ENCODE results near the gene NYNRIN.

The NYNRIN gene

GRCh38 chr14:24463017-24463883, 64.4 kb downstream of the NYNRIN start:
- H3K9me3 ChIP-seq (ENCODE audit: control insufficient read depth in 2 of 2, low read length in 2 of 2) = no peaks in the 10 kb centered on the region
- H3K4me3 ChIP-seq (ENCODE audit: low read length in 2 of 2) = no peak overlapping the region
- H3K9ac ChIP-seq (ENCODE audit: low read length in 2 of 2) = no peak overlapping the region
- H3K27ac ChIP-seq (ENCODE audit: low read length) = no peak overlapping the region
- no peaks in the 10 kb centered on the region for H3K27me3 ChIP-seq (ENCODE audit: control insufficient read depth in 1 of 2, insufficient read depth in 2 of 2, low read length in 2 of 2)
- H3K36me3 ChIP-seq (ENCODE audit: control insufficient read depth in 2 of 2, insufficient read depth in 2 of 2, low read length in 2 of 2) = no peaks in the 10 kb centered on the region
- H3K4me1 ChIP-seq (ENCODE audit: control insufficient read depth, insufficient read depth, low read length) = no peaks in the 10 kb centered on the region

- Histone ChIP-seq H3K9me3 (ENCODE audit: control insufficient read depth in 2 of 2, low read length in 2 of 2) (no peaks in the 10 kb centered on the region), H3K9ac (ENCODE audit: low read length in 2 of 2) (no peak overlapping the region), H3K4me1 (ENCODE audit: control insufficient read depth, insufficient read depth, low read length) (no peaks in the 10 kb centered on the region)
Observed at GRCh38 chr14:24463884-24464785, 65.3 kb downstream of the NYNRIN start.

GRCh38 chr14:24465368-24465767, 66.6 kb downstream of the NYNRIN start:
- no peak overlapping the region for H3K9ac ChIP-seq (ENCODE audit: low read length in 2 of 2)
- no peaks in the 10 kb centered on the region for H3K9me3 ChIP-seq (ENCODE audit: control insufficient read depth in 2 of 2, low read length in 2 of 2)
- H3K36me3 ChIP-seq (ENCODE audit: control insufficient read depth in 2 of 2, insufficient read depth in 2 of 2, low read length in 2 of 2) = no peaks in the 10 kb centered on the region
- H3K27me3 ChIP-seq (ENCODE audit: control insufficient read depth in 1 of 2, insufficient read depth in 2 of 2, low read length in 2 of 2) = no peaks in the 10 kb centered on the region
- no peak overlapping the region for H3K4me3 ChIP-seq (ENCODE audit: low read length in 2 of 2)
- no peaks in the 10 kb centered on the region for H3K4me1 ChIP-seq (ENCODE audit: control insufficient read depth, insufficient read depth, low read length)
- no peak overlapping the region for H3K27ac ChIP-seq (ENCODE audit: low read length)

More at GRCh38 chr14:24463884-24464785, 65.3 kb downstream of the NYNRIN start:
- Histone ChIP-seq H3K36me3 (ENCODE audit: control insufficient read depth in 2 of 2, insufficient read depth in 2 of 2, low read length in 2 of 2) (no peaks in the 10 kb centered on the region), H3K27me3 (ENCODE audit: control insufficient read depth in 1 of 2, insufficient read depth in 2 of 2, low read length in 2 of 2) (no peaks in the 10 kb centered on the region), H3K4me3 (ENCODE audit: low read length in 2 of 2) (no peak overlapping the region), H3K27ac (ENCODE audit: low read length) (no peak overlapping the region)

- Histone ChIP-seq H3K9ac (ENCODE audit: low read length in 2 of 2) (no peak overlapping the region), H3K4me3 (ENCODE audit: low read length in 2 of 2) (no peak overlapping the region), H3K27me3 (ENCODE audit: control insufficient read depth in 1 of 2, insufficient read depth in 2 of 2, low read length in 2 of 2) (no peaks in the 10 kb centered on the region), H3K4me1 (ENCODE audit: control insufficient read depth, insufficient read depth, low read length) (no peaks in the 10 kb centered on the region), H3K9me3 (ENCODE audit: control insufficient read depth in 2 of 2, low read length in 2 of 2) (no peaks in the 10 kb centered on the region), H3K36me3 (ENCODE audit: control insufficient read depth in 2 of 2, insufficient read depth in 2 of 2, low read length in 2 of 2) (no peaks in the 10 kb centered on the region), H3K27ac (ENCODE audit: low read length) (no peak overlapping the region)
Observed at GRCh38 chr14:24465805-24466204, 67.0 kb downstream of the NYNRIN start.
